ENCODE results near the gene SLC35E4.

SLC35E4 gene

GRCh38 chr22:30640361-30640760, 4.8 kb downstream of the SLC35E4 start:
- FAIRE-seq (no peak), DNase-seq (ENCODE audit: insufficient read length) (no peak)

GRCh38 chr22:30640839-30641430, 5.4 kb downstream of the SLC35E4 start:
- no peak for DNase-seq (ENCODE audit: insufficient read length)
- FAIRE-seq = no peak
- no peak for TF ChIP-seq POLR2AphosphoS5 (IDR thresholded peaks at IDR 0.05; ENCODE audit: low read depth, low read length)
- no peak for TF ChIP-seq TAF1 (IDR thresholded peaks at IDR 0.05; ENCODE audit: borderline replicate concordance, low read depth, low read length)
- no peak for TF ChIP-seq POLR2A (IDR thresholded peaks at IDR 0.05; ENCODE audit: low read depth, low read length)

More at GRCh38 chr22:30640361-30640760, 4.8 kb downstream of the SLC35E4 start:
- TF ChIP-seq TAF1 (IDR thresholded peaks at IDR 0.05; ENCODE audit: borderline replicate concordance, low read depth, low read length) = no peak
- TF ChIP-seq POLR2AphosphoS5 (IDR thresholded peaks at IDR 0.05; ENCODE audit: low read depth, low read length) = no peak
- TF ChIP-seq POLR2A (IDR thresholded peaks at IDR 0.05; ENCODE audit: low read depth, low read length) = no peak

GRCh38 chr22:30643055-30643875, 7.7 kb downstream of the SLC35E4 start:
- TF ChIP-seq POLR2AphosphoS5 (IDR thresholded peaks at IDR 0.05; ENCODE audit: low read depth, low read length) (no peak), TAF1 (IDR thresholded peaks at IDR 0.05; ENCODE audit: borderline replicate concordance, low read depth, low read length) (no peak), POLR2A (IDR thresholded peaks at IDR 0.05; ENCODE audit: low read depth, low read length) (no peak)
- DNase-seq (ENCODE audit: insufficient read length) (no peak), FAIRE-seq (no peak)

GRCh38 chr22:30646518-30647160, 11.1 kb downstream of the SLC35E4 start:
- TF ChIP-seq POLR2A (IDR thresholded peaks at IDR 0.05; ENCODE audit: low read depth, low read length) = no peak
- TF ChIP-seq TAF1 (IDR thresholded peaks at IDR 0.05; ENCODE audit: borderline replicate concordance, low read depth, low read length) = no peak
- no peak for TF ChIP-seq POLR2AphosphoS5 (IDR thresholded peaks at IDR 0.05; ENCODE audit: low read depth, low read length)
- FAIRE-seq (no peak), DNase-seq (ENCODE audit: insufficient read length) (no peak)

- FAIRE-seq = no peak
- TF ChIP-seq POLR2AphosphoS5 (IDR thresholded peaks at IDR 0.05; ENCODE audit: low read depth, low read length) (no peak), TAF1 (IDR thresholded peaks at IDR 0.05; ENCODE audit: borderline replicate concordance, low read depth, low read length) (no peak)
- DNase-seq (ENCODE audit: insufficient read length) = no peak
Observed at GRCh38 chr22:30647536-30647935, 12.0 kb downstream of the SLC35E4 start.

- TF ChIP-seq TAF1 (IDR thresholded peaks at IDR 0.05; ENCODE audit: borderline replicate concordance, low read depth, low read length) (no peak), POLR2A (IDR thresholded peaks at IDR 0.05; ENCODE audit: low read depth, low read length) (no peak), POLR2AphosphoS5 (IDR thresholded peaks at IDR 0.05; ENCODE audit: low read depth, low read length) (no peak)
- no peak for FAIRE-seq
- no peak for DNase-seq (ENCODE audit: insufficient read length)
Observed at GRCh38 chr22:30648825-30649224, 13.2 kb downstream of the SLC35E4 start.

- DNase-seq (ENCODE audit: insufficient read length) (peak; percentile 69), FAIRE-seq (peak; percentile 85)
- TF ChIP-seq POLR2A (IDR thresholded peaks at IDR 0.05; ENCODE audit: low read depth, low read length) = no peak
- TF ChIP-seq POLR2AphosphoS5 (IDR thresholded peaks at IDR 0.05; ENCODE audit: low read depth, low read length) = no peak
- TF ChIP-seq TAF1 (IDR thresholded peaks at IDR 0.05; ENCODE audit: borderline replicate concordance, low read depth, low read length) = no peak
Observed at GRCh38 chr22:30649430-30650007, 13.9 kb downstream of the SLC35E4 start.

GRCh38 chr22:30650508-30651116, 15.0 kb downstream of the SLC35E4 start:
- DNase-seq (ENCODE audit: insufficient read length) (no peak), FAIRE-seq (no peak)
- TF ChIP-seq POLR2A (IDR thresholded peaks at IDR 0.05; ENCODE audit: low read depth, low read length) (no peak), TAF1 (IDR thresholded peaks at IDR 0.05; ENCODE audit: borderline replicate concordance, low read depth, low read length) (no peak), POLR2AphosphoS5 (IDR thresholded peaks at IDR 0.05; ENCODE audit: low read depth, low read length) (no peak)

GRCh38 chr22:30652852-30653251, 17.3 kb downstream of the SLC35E4 start:
- FAIRE-seq (no peak), DNase-seq (ENCODE audit: insufficient read length) (no peak)
- TF ChIP-seq POLR2AphosphoS5 (IDR thresholded peaks at IDR 0.05; ENCODE audit: low read depth, low read length) (no peak), POLR2A (IDR thresholded peaks at IDR 0.05; ENCODE audit: low read depth, low read length) (no peak), TAF1 (IDR thresholded peaks at IDR 0.05; ENCODE audit: borderline replicate concordance, low read depth, low read length) (no peak)

GRCh38 chr22:30654361-30654760, 18.8 kb downstream of the SLC35E4 start:
- DNase-seq (ENCODE audit: insufficient read length) = no peak
- no peak for FAIRE-seq
- TF ChIP-seq TAF1 (IDR thresholded peaks at IDR 0.05; ENCODE audit: borderline replicate concordance, low read depth, low read length) = no peak
- no peak for TF ChIP-seq POLR2AphosphoS5 (IDR thresholded peaks at IDR 0.05; ENCODE audit: low read depth, low read length)
- TF ChIP-seq POLR2A (IDR thresholded peaks at IDR 0.05; ENCODE audit: low read depth, low read length) = no peak

- no peak for FAIRE-seq
- DNase-seq (ENCODE audit: insufficient read length) = no peak
- TF ChIP-seq POLR2AphosphoS5 (IDR thresholded peaks at IDR 0.05; ENCODE audit: low read depth, low read length) (no peak), TAF1 (IDR thresholded peaks at IDR 0.05; ENCODE audit: borderline replicate concordance, low read depth, low read length) (no peak), POLR2A (IDR thresholded peaks at IDR 0.05; ENCODE audit: low read depth, low read length) (no peak)
Observed at GRCh38 chr22:30655532-30655931, 20.0 kb downstream of the SLC35E4 start.

Measured in GM12892 (cell line).